ENCODE results near the gene F11. TPM values are rescaled to one million over a fixed set of nuclear protein-coding genes. Genes with fewer than 3 reads are reported as not detected.
"Not testable (repeated sequence)": the region's sequence is repeated elsewhere in the genome, so short reads cannot be mapped to it uniquely, and the experiment has no call there.

The F11 gene
- total and polyA plus RNA-seq, 2 donors (not counting 3 experiments of a cell fraction or from before 2014, with no cell fraction given) = not detected

DNA sequence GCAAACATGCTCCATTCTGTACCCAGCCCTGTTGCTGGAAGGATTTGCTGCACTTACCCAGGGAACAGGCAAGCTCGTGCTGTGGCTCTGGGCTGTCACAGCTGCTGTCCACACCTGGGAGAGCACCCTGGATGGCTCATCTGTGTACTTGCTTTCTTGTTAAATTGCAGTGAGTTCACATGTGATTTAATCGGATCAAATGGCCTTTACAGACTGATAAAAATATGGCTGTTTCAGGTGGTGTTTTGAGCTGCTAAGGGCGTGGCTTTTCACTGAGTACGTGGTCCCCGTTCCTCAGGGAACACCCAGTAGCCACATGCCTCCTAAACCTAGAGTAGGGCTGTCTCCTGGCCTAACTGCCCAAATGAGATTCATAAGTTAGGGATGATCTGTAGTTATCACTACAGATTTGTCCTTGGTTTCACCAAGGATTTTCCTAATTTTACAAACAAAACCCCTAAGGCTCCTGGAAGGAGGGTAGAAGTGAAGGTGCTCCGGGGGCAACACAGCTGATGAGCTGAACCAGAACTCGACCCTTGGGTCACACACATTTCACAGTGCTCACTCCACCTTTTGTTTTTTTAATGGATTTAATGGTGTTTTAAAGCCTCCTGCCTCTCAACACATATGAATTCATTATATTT, 25.0 kb upstream of the F11 start:
- DNase-seq (ENCODE audit: low read depth, low spot score) (no peak), FAIRE-seq (no peak)
- no TSS peak for BruUV-seq (replicated peaks)
- Histone ChIP-seq H4K20me1 (replicated peaks; ENCODE audit: control insufficient read depth, extremely low read depth, insufficient read depth, low read length) (no peaks in the 10 kb centered on the region), H3K27ac (ENCODE audit: insufficient read depth, low read depth, low read length) (no peak overlapping the region), H3K4me3 (replicated peaks in 1 of 3; ENCODE audit: insufficient read depth in 1 of 3, low read depth in 1 of 3, low read length in 3 of 3) (no peak overlapping the region), H3K9ac (replicated peaks; ENCODE audit: extremely low read depth, insufficient read depth, low read length) (no peak overlapping the region), H3K9me1 (replicated peaks; ENCODE audit: control insufficient read depth, extremely low read depth, insufficient read depth, low read length) (no peaks in the 10 kb centered on the region), H2AFZ (ENCODE audit: low read depth, low read length) (no peak overlapping the region), H3K4me1 (ENCODE audit: control insufficient read depth, extremely low read depth, insufficient read depth, low read length) (no peaks in the 10 kb centered on the region), H3K79me2 (ENCODE audit: control insufficient read depth, insufficient read depth, low read length) (no peaks in the 10 kb centered on the region), H3K27me3 (ENCODE audit: control insufficient read depth in 2 of 2, insufficient read depth in 2 of 2, low read length in 2 of 2) (no peaks in the 10 kb centered on the region), H3K36me3 (ENCODE audit: control insufficient read depth in 2 of 2, extremely low read depth in 1 of 2, insufficient read depth in 2 of 2, low read length in 2 of 2) (no peaks in the 10 kb centered on the region), H3K9me3 (replicated peaks; ENCODE audit: control insufficient read depth, insufficient read depth, low read length) (no peaks in the 10 kb centered on the region), H3K4me2 (ENCODE audit: insufficient read depth, low read length) (no peak overlapping the region)
- TF ChIP-seq POLR2A (IDR thresholded peaks at IDR 0.05; ENCODE audit: low read depth, low read length) (no peak), MAX (IDR thresholded peaks at IDR 0.05; ENCODE audit: insufficient read depth, insufficient read length) (no peak), FOS (IDR thresholded peaks at IDR 0.05; ENCODE audit: borderline replicate concordance, insufficient read depth, low read length) (no peak), GATA2 (IDR thresholded peaks at IDR 0.05; ENCODE audit: insufficient read depth, insufficient read length, low read depth, low read length) (no peak), JUN (IDR thresholded peaks at IDR 0.05; ENCODE audit: borderline replicate concordance, insufficient read depth, insufficient read length, low read depth) (no peak)
- CTCF ChIA-PET = no interaction called here
- POLR2A ChIA-PET = no interaction called here
- dilution Hi-C loops (cut with MboI; ENCODE audit: extremely low pct_ligation_motif_present, low sequenced_read_pairs) (no loop called here), intact Hi-C loops (cut with micrococcal nuclease) (no loop called here)

GRCh38 chr4:186241616-186242015, 24.4 kb upstream of the F11 start:
- H3K27ac ChIP-seq (ENCODE audit: insufficient read depth, low read depth, low read length) = no peak overlapping the region
- H3K4me3 ChIP-seq (replicated peaks in 1 of 3; ENCODE audit: insufficient read depth in 1 of 3, low read depth in 1 of 3, low read length in 3 of 3) = no peak overlapping the region
- H2AFZ ChIP-seq (ENCODE audit: low read depth, low read length) = no peak overlapping the region
- H3K4me2 ChIP-seq (ENCODE audit: insufficient read depth, low read length) = no peak overlapping the region
- FAIRE-seq = no peak
- H4K20me1 ChIP-seq (replicated peaks; ENCODE audit: control insufficient read depth, extremely low read depth, insufficient read depth, low read length) = no peaks in the 10 kb centered on the region
- H3K36me3 ChIP-seq (ENCODE audit: control insufficient read depth in 2 of 2, extremely low read depth in 1 of 2, insufficient read depth in 2 of 2, low read length in 2 of 2) = no peaks in the 10 kb centered on the region
- no peaks in the 10 kb centered on the region for H3K4me1 ChIP-seq (ENCODE audit: control insufficient read depth, extremely low read depth, insufficient read depth, low read length)
- no peaks in the 10 kb centered on the region for H3K27me3 ChIP-seq (ENCODE audit: control insufficient read depth in 2 of 2, insufficient read depth in 2 of 2, low read length in 2 of 2)
- CTCF ChIA-PET = no interaction called here
- DNase-seq (ENCODE audit: low read depth, low spot score) = no peak
- no peaks in the 10 kb centered on the region for H3K79me2 ChIP-seq (ENCODE audit: control insufficient read depth, insufficient read depth, low read length)
- H3K9me1 ChIP-seq (replicated peaks; ENCODE audit: control insufficient read depth, extremely low read depth, insufficient read depth, low read length) = no peaks in the 10 kb centered on the region
- TF ChIP-seq MYC (IDR thresholded peaks at IDR 0.05; ENCODE audit: low read depth, low read length) (no peak), MAX (IDR thresholded peaks at IDR 0.05; ENCODE audit: insufficient read depth, insufficient read length) (no peak), EZH2 (IDR thresholded peaks at IDR 0.05; ENCODE audit: borderline replicate concordance, low read depth, low read length, severe bottlenecking) (no peak), POLR2A (IDR thresholded peaks at IDR 0.05; ENCODE audit: low read depth, low read length) (no peak), GATA2 (IDR thresholded peaks at IDR 0.05; ENCODE audit: insufficient read depth, insufficient read length, low read depth, low read length) (no peak), FOS (IDR thresholded peaks at IDR 0.05; ENCODE audit: borderline replicate concordance, insufficient read depth, low read length) (no peak), JUN (IDR thresholded peaks at IDR 0.05; ENCODE audit: borderline replicate concordance, insufficient read depth, insufficient read length, low read depth) (no peak)
- dilution Hi-C loops (cut with MboI; ENCODE audit: extremely low pct_ligation_motif_present, low sequenced_read_pairs) (no loop called here), intact Hi-C loops (cut with micrococcal nuclease) (no loop called here)
- no TSS peak for BruUV-seq (replicated peaks)
- H3K9ac ChIP-seq (replicated peaks; ENCODE audit: extremely low read depth, insufficient read depth, low read length) = no peak overlapping the region
- H3K9me3 ChIP-seq (replicated peaks; ENCODE audit: control insufficient read depth, insufficient read depth, low read length) = no peaks in the 10 kb centered on the region
- POLR2A ChIA-PET = no interaction called here

- H2AFZ ChIP-seq (ENCODE audit: low read depth, low read length); H3K27me3 ChIP-seq (ENCODE audit: control insufficient read depth in 2 of 2, insufficient read depth in 2 of 2, low read length in 2 of 2); H3K9me3 ChIP-seq (replicated peaks; ENCODE audit: control insufficient read depth, insufficient read depth, low read length); BruUV-seq (replicated peaks); H3K9me1 ChIP-seq (replicated peaks; ENCODE audit: control insufficient read depth, extremely low read depth, insufficient read depth, low read length); FAIRE-seq; dilution Hi-C loops (cut with MboI; ENCODE audit: extremely low pct_ligation_motif_present, low sequenced_read_pairs); H3K4me3 ChIP-seq (replicated peaks in 1 of 3; ENCODE audit: insufficient read depth in 1 of 3, low read depth in 1 of 3, low read length in 3 of 3); H3K4me2 ChIP-seq (ENCODE audit: insufficient read depth, low read length); H4K20me1 ChIP-seq (replicated peaks; ENCODE audit: control insufficient read depth, extremely low read depth, insufficient read depth, low read length); H3K4me1 ChIP-seq (ENCODE audit: control insufficient read depth, extremely low read depth, insufficient read depth, low read length); H3K36me3 ChIP-seq (ENCODE audit: control insufficient read depth in 2 of 2, extremely low read depth in 1 of 2, insufficient read depth in 2 of 2, low read length in 2 of 2); DNase-seq (ENCODE audit: low read depth, low spot score); H3K79me2 ChIP-seq (ENCODE audit: control insufficient read depth, insufficient read depth, low read length); H3K9ac ChIP-seq (replicated peaks; ENCODE audit: extremely low read depth, insufficient read depth, low read length); intact Hi-C loops (cut with micrococcal nuclease); H3K27ac ChIP-seq (ENCODE audit: insufficient read depth, low read depth, low read length); CTCF ChIA-PET; POLR2A ChIA-PET: not testable (repeated sequence)
Observed at GRCh38 chr4:186242031-186242430, 24.0 kb upstream of the F11 start.
